HepG2 (cell line): ENCODE data around the gene AP2A2. TPM values are rescaled to one million over a fixed set of nuclear protein-coding genes. Genes with fewer than 3 reads are reported as not detected.

Source experiments
- ATRX ChIP-seq: sonication (generic); formaldehyde crosslinking; IDR thresholded peaks from 2 replicates; pipeline ENCODE4 v1.4.0; 2020; ENCODE audit warnings: missing genetic modification reagents, borderline replicate concordance
- BCL6 ChIP-seq: IDR thresholded peaks from 2 replicates; pipeline ENCODE4 v1.6.1; 2016; ENCODE audit warnings: missing genetic modification reagents, missing compliant biosample characterization
- EZH2 ChIP-seq: conservative IDR thresholded peaks from 2 replicates; pipeline ENCODE4 v1.6.1; 2012; ENCODE audit warnings: mild to moderate bottlenecking, low read depth, low read length, moderate library complexity
- GLI4 ChIP-seq: sonication (generic); formaldehyde crosslinking; IDR thresholded peaks from 2 replicates; pipeline ENCODE4 v1.5.1; 2020; ENCODE audit warnings: missing genetic modification reagents, mild to moderate bottlenecking, moderate library complexity, borderline replicate concordance
- HNRNPUL1 ChIP-seq: fragments of 200-400 bp; formaldehyde crosslinking; IDR thresholded peaks from 2 replicates; pipeline ENCODE4 v1.6.1; 2017; ENCODE audit warnings: low read depth, mild to moderate bottlenecking, low read length, moderate library complexity
- HOXD1 ChIP-seq: sonication (generic); formaldehyde crosslinking; IDR thresholded peaks from 2 replicates; pipeline ENCODE4 v1.5.0; 2020; ENCODE audit warnings: missing genetic modification reagents
- KDM5B ChIP-seq: sonication (generic); formaldehyde crosslinking; IDR thresholded peaks from 2 replicates; pipeline ENCODE4 v1.4.0; 2020; ENCODE audit warnings: missing genetic modification reagents, mild to moderate bottlenecking, borderline replicate concordance
- MXD4 ChIP-seq: IDR thresholded peaks from 2 replicates; pipeline ENCODE4 v1.6.1; 2016; ENCODE audit warnings: mild to moderate bottlenecking, missing biosample characterization, missing genetic modification reagents
- NFATC3 ChIP-seq: sonication (generic); formaldehyde crosslinking; IDR thresholded peaks from 2 replicates; pipeline ENCODE4 v1.5.1; 2020; ENCODE audit warnings: mild to moderate bottlenecking, missing genetic modification reagents
- ONECUT2 ChIP-seq: sonication (generic); formaldehyde crosslinking; IDR thresholded peaks from 2 replicates; pipeline ENCODE4 v1.4.0; 2020; ENCODE audit warnings: missing genetic modification reagents
- ZNF160 ChIP-seq: sonication (generic); formaldehyde crosslinking; IDR thresholded peaks from 2 replicates; pipeline ENCODE4 v1.8.0; 2022; ENCODE audit warnings: mild to moderate bottlenecking, inconsistent platforms, missing genetic modification reagents
- ZNF354B ChIP-seq: sonication (generic); formaldehyde crosslinking; IDR thresholded peaks from 2 replicates; pipeline ENCODE4 v1.8.0; 2022; ENCODE audit warnings: mild to moderate bottlenecking, missing genetic modification reagents
- ZNF546 ChIP-seq: sonication (generic); formaldehyde crosslinking; conservative IDR thresholded peaks from 2 replicates; pipeline ENCODE4 v1.8.1; 2023; ENCODE audit warnings: mild to moderate bottlenecking, missing genetic modification reagents
- ZNF605 ChIP-seq: sonication (generic); formaldehyde crosslinking; IDR thresholded peaks from 2 replicates; pipeline ENCODE4 v1.8.0; 2022; ENCODE audit warnings: mild to moderate bottlenecking, missing genetic modification reagents
- ZNF607 ChIP-seq: sonication (generic); formaldehyde crosslinking; IDR thresholded peaks from 2 replicates; pipeline ENCODE4 v1.5.1; 2020; ENCODE audit warnings: missing genetic modification reagents, mild to moderate bottlenecking, borderline replicate concordance
- ZNF816 ChIP-seq: sonication (generic); formaldehyde crosslinking; IDR thresholded peaks from 2 replicates; pipeline ENCODE4 v1.8.0; 2022; ENCODE audit warnings: missing genetic modification reagents, mild to moderate bottlenecking, borderline replicate concordance
- polyA plus RNA-seq, 8 experiments: library from polyadenylated mRNA; depleted of rRNA in 3 of 8; stranded (reverse) in 7 of 8; unstranded in 1 of 8; fragments of >200 nt; fragmentation: Illumina TruSeq in 4 of 8; extraction: Trizol in 4 of 8; gene quantifications; 2 replicates each; pipeline versions ENCODE4 v1.2.1 to v1.2.3, GENCODE V29; 2011 to 2016; ENCODE audit warnings: low read depth in 4 of 8, missing spikeins in 1 of 8, mixed read lengths in 1 of 8; ENCODE audit not compliant: insufficient read depth in 1 of 8
- total RNA-seq, 5 experiments: library from RNA; depleted of rRNA; stranded (reverse); fragments of >200 nt; fragmentation: Illumina TruSeq; extraction: Trizol; gene quantifications; 2 replicates each; pipeline ENCODE4 v1.2.3, GENCODE V29; 2016; ENCODE audit warnings: low read depth in 1 of 5
- TF ChIP-seq, protein P1 (sequence below): sonication (generic); formaldehyde crosslinking; conservative IDR thresholded peaks from 2 replicates; pipeline ENCODE4 v1.5.0; 2020; ENCODE audit warnings: missing genetic modification reagents
- TF ChIP-seq, protein P2 (sequence below): sonication (generic); formaldehyde crosslinking; IDR thresholded peaks from 2 replicates; pipeline ENCODE4 v1.9.0; 2021; ENCODE audit warnings: missing genetic modification reagents, borderline replicate concordance
- TF ChIP-seq, protein P3 (sequence below): sonication (generic); formaldehyde crosslinking; IDR thresholded peaks from 2 replicates; pipeline ENCODE4 v1.4.0; 2020; ENCODE audit warnings: missing genetic modification reagents, borderline replicate concordance

The AP2A2 gene
- total and polyA plus RNA-seq, 2 of the 13 experiments (the other 11 are each of a cell fraction or from before 2014, with no cell fraction given), result 25.7 to 75.7 TPM

DNA sequence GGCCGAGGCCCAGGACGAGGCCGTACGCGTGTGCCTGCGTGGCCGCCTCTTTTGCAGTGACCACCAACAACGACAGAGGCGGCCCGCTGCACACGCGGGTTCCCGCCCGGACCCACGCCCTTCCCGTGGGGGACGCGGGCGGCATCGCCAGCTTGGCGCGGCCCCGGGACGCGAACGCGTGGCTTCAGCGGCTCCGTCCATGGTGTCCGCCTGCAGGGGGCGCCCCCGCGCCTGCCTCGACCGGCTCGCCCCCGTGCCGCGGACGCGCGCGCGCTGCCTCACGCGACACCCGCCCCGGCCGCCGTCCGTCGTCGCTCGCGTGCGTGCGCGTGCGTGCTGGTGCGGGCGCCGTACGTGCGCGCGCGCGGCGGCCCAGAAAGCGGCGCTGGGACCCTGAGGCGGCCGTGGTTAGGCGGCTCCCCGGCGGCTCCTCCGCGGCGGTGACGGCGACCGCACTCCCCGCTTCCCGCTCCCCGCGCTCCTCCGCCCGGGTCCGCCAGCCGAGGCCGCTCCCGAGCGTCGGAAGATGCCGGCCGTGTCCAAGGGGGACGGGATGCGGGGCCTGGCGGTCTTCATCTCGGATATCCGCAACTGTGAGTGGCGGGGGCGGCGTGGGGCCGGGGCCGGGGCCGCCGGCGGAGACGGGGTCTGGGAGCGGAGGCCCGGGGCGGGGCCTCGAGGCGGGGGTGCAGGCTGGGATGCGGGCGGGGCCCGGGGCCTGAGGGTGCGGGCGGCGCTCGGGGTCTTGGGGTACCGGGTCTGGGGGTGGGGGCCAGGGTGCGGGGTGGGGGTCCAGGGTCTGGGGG lies at the start of gene AP2A2 (continued):
- TF ChIP-seq MXD4 (CRISPR knock-in tag) (no peak), ZNF546 (CRISPR knock-in tag) (peak; percentile 68; the same call in 1 of the 2 replicates), HNRNPUL1 (no peak), ZNF816 (CRISPR knock-in tag) (no peak), ONECUT2 (CRISPR knock-in tag) (no peak), HOXD1 (CRISPR knock-in tag) (no peak), KDM5B (CRISPR knock-in tag) (no peak), EZH2 (no peak), ZNF605 (no peak), ATRX (CRISPR knock-in tag) (no peak), ZNF160 (no peak), ZNF607 (0 out of 2 replicates have a peak, but pooled peaks have one; percentile 11), BCL6 (CRISPR knock-in tag) (no peak), GLI4 (CRISPR knock-in tag) (no peak), NFATC3 (CRISPR knock-in tag) (no peak), ZNF354B (CRISPR knock-in tag) (no peak)
- TF ChIP-seq, protein P1, sequence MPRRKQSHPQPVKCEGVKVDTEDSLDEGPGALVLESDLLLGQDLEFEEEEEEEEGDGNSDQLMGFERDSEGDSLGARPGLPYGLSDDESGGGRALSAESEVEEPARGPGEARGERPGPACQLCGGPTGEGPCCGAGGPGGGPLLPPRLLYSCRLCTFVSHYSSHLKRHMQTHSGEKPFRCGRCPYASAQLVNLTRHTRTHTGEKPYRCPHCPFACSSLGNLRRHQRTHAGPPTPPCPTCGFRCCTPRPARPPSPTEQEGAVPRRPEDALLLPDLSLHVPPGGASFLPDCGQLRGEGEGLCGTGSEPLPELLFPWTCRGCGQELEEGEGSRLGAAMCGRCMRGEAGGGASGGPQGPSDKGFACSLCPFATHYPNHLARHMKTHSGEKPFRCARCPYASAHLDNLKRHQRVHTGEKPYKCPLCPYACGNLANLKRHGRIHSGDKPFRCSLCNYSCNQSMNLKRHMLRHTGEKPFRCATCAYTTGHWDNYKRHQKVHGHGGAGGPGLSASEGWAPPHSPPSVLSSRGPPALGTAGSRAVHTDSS (CRISPR knock-in tag), result no peak
- TF ChIP-seq, protein P2, sequence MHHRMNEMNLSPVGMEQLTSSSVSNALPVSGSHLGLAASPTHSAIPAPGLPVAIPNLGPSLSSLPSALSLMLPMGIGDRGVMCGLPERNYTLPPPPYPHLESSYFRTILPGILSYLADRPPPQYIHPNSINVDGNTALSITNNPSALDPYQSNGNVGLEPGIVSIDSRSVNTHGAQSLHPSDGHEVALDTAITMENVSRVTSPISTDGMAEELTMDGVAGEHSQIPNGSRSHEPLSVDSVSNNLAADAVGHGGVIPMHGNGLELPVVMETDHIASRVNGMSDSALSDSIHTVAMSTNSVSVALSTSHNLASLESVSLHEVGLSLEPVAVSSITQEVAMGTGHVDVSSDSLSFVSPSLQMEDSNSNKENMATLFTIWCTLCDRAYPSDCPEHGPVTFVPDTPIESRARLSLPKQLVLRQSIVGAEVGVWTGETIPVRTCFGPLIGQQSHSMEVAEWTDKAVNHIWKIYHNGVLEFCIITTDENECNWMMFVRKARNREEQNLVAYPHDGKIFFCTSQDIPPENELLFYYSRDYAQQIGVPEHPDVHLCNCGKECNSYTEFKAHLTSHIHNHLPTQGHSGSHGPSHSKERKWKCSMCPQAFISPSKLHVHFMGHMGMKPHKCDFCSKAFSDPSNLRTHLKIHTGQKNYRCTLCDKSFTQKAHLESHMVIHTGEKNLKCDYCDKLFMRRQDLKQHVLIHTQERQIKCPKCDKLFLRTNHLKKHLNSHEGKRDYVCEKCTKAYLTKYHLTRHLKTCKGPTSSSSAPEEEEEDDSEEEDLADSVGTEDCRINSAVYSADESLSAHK, result no peak
- TF ChIP-seq, protein P3, sequence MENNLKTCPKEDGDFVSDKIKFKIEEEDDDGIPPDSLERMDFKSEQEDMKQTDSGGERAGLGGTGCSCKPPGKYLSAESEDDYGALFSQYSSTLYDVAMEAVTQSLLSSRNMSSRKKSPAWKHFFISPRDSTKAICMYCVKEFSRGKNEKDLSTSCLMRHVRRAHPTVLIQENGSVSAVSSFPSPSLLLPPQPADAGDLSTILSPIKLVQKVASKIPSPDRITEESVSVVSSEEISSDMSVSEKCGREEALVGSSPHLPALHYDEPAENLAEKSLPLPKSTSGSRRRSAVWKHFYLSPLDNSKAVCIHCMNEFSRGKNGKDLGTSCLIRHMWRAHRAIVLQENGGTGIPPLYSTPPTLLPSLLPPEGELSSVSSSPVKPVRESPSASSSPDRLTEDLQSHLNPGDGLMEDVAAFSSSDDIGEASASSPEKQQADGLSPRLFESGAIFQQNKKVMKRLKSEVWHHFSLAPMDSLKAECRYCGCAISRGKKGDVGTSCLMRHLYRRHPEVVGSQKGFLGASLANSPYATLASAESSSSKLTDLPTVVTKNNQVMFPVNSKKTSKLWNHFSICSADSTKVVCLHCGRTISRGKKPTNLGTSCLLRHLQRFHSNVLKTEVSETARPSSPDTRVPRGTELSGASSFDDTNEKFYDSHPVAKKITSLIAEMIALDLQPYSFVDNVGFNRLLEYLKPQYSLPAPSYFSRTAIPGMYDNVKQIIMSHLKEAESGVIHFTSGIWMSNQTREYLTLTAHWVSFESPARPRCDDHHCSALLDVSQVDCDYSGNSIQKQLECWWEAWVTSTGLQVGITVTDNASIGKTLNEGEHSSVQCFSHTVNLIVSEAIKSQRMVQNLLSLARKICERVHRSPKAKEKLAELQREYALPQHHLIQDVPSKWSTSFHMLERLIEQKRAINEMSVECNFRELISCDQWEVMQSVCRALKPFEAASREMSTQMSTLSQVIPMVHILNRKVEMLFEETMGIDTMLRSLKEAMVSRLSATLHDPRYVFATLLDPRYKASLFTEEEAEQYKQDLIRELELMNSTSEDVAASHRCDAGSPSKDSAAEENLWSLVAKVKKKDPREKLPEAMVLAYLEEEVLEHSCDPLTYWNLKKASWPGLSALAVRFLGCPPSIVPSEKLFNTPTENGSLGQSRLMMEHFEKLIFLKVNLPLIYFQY (CRISPR knock-in tag), result no peak
